HG03378 (cell line): ENCODE results near the gene RGSL1.

Experiments used
- ATAC-seq: cut with Tn5 transposase; IDR thresholded peaks from one replicate; pipeline ENCODE4 v1.9.1; 2021; ENCODE audit warnings: mild to moderate bottlenecking, moderate library complexity; ENCODE audit not compliant: unreplicated experiment

The RGSL1 gene

DNA sequence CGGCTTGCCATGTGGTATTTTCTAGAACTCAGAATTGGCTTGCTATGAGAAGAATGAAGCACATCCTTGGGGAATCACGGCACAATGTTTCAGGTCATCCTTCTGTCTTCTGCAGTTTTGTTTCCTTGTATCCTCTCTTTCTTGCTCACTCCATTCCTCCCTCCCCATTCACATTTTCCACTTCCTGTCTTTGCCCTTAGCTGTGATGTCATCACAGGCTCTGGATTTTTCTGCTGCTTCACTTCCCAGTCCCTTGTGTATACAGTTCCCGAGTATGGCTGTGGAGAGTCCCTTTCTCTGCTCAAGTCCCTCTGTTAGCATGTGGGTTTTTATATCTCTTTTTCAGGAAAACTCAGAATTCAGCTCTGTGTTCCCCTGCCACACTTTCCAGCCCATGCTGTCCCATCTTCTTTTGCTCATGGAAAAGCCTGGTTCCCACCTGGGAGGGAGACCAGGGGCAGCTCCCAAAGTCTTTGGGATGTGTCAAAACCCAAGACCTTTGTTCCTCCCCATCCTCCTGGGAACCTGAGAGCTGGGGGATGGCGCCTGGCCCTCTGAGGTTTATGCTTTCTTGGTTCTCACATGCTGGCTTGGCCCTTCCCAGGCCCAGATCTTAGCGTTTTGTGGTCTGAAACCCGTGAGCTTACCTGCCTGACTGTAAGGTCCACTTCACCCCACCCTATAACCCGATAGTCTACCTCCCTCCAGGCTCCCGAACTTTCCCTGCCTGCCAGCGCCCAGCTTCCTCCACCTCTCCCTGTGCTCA, 159.1 kb downstream of the RGSL1 start:
- no peak for ATAC-seq
